ENCODE data around the gene RNF4. TPM values are rescaled to one million over a fixed set of nuclear protein-coding genes. Genes with fewer than 3 reads are reported as not detected.
A peak's percentile ranks its signal among the peaks of the same experiment; 100 is the strongest.

The RNF4 gene
- total RNA-seq, 1 experiment from 2014 or later: 81.4 TPM

DNA sequence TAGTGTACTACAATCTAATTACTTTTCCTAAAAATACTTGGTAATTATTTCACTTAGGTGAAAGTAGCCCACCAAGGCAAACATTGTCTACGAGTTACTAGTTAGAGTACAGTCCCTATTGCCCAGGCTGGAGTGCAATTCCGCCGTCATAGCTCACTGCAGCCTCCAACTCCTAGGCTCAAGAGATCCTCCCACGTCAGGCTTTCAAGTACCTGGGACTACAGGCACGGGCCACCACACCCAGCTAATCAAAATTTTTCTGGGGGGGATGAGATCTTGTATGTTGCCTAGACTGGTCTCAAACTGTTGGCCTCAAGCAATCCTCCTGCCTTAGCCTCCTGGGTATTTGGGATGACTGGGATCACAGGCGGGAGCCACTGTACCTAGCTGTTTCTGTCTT lies 89.4 kb downstream of the RNF4 start:
- no peaks in the 10 kb centered on the region for H3K9me3 Mint-ChIP-seq (ENCODE audit: unreplicated experiment)
- TF ChIP-seq, protein P1, sequence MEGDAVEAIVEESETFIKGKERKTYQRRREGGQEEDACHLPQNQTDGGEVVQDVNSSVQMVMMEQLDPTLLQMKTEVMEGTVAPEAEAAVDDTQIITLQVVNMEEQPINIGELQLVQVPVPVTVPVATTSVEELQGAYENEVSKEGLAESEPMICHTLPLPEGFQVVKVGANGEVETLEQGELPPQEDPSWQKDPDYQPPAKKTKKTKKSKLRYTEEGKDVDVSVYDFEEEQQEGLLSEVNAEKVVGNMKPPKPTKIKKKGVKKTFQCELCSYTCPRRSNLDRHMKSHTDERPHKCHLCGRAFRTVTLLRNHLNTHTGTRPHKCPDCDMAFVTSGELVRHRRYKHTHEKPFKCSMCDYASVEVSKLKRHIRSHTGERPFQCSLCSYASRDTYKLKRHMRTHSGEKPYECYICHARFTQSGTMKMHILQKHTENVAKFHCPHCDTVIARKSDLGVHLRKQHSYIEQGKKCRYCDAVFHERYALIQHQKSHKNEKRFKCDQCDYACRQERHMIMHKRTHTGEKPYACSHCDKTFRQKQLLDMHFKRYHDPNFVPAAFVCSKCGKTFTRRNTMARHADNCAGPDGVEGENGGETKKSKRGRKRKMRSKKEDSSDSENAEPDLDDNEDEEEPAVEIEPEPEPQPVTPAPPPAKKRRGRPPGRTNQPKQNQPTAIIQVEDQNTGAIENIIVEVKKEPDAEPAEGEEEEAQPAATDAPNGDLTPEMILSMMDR (IDR thresholded peaks at IDR 0.05; ENCODE audit: unreplicated experiment): no peak
- DNase-seq (ENCODE audit: unreplicated experiment): no peak
- H3K4me3 Mint-ChIP-seq (ENCODE audit: unreplicated experiment): no peak overlapping the region
- no TSS peak for BruUV-seq (replicated peaks)
- no peaks in the 10 kb centered on the region for H3K27me3 Mint-ChIP-seq (ENCODE audit: insufficient read depth, unreplicated experiment)
- intact Hi-C loops (cut with micrococcal nuclease): no loop called here
- no peak overlapping the region for H3K27ac Mint-ChIP-seq (ENCODE audit: low read depth, unreplicated experiment)
- peaks cover 15% of the 10 kb centered on the region for H3K4me1 Mint-ChIP-seq (ENCODE audit: insufficient read depth, unreplicated experiment)
- CTCF ChIA-PET: interaction anchor here (0.6 to 1.2 kb wide), 2 partner anchors 13 to 16 kb away, joined by 3 to 7 read pairs; no protein-coding TSS in a partner anchor
- POLR2A ChIA-PET: interaction anchor here (1.3 kb wide), 1 partner anchor 11 kb away, joined by 4 read pairs; no protein-coding TSS in a partner anchor
- peaks cover 22% of the 10 kb centered on the region for H3K36me3 Mint-ChIP-seq (ENCODE audit: insufficient read depth, unreplicated experiment)

DNA sequence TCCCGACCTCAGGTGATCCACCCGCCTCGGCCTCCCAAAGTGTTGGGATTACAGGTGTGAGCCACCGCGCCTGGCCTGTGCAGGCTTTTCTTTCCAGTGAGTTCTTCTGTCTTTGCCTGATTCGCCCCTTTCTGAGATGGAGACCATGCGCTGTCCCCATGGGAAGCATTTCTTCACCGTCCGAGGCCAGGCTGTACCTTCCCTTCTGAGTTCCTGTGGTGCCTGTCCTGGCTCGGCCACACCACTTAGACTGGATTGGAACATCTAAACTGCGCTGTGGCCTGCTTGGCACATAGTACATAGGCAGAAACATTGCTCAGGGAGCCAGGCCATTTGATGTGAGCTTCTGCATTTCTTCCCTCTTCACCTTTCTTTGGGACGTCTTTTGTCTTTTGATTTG lies 91.3 kb downstream of the RNF4 start:
- intact Hi-C loops (cut with micrococcal nuclease): no loop called here
- ChIA-PET CTCF (interaction anchor here (0.5 kb wide), 2 partner anchors 29 to 103 kb away, joined by 3 to 4 read pairs; no protein-coding TSS in a partner anchor), POLR2A (no interaction called here)
- Mint-ChIP-seq H3K27me3 (ENCODE audit: insufficient read depth, unreplicated experiment) (no peaks in the 10 kb centered on the region), H3K36me3 (ENCODE audit: insufficient read depth, unreplicated experiment) (peaks cover 35% of the 10 kb centered on the region), H3K4me3 (ENCODE audit: unreplicated experiment) (no peak overlapping the region), H3K27ac (ENCODE audit: low read depth, unreplicated experiment) (peak overlapping the region; percentile 47), H3K4me1 (ENCODE audit: insufficient read depth, unreplicated experiment) (peaks cover 15% of the 10 kb centered on the region), H3K9me3 (ENCODE audit: unreplicated experiment) (no peaks in the 10 kb centered on the region)
- BruUV-seq (replicated peaks): no TSS peak
- TF ChIP-seq, protein P1 (IDR thresholded peaks at IDR 0.05; ENCODE audit: unreplicated experiment): no peak
- no peak for DNase-seq (ENCODE audit: unreplicated experiment)

Other genes with a start within 250 kb of the RNF4 start
- gene HAUS3, start 227.0 kb upstream of the RNF4 start, total RNA-seq (2022): 13.3 and 13.9 TPM in 2 replicates
- gene POLN, start 227.0 kb upstream of the RNF4 start, total RNA-seq (2022): 2.8 and 3.1 TPM in 2 replicates
- gene MXD4, start 207.0 kb upstream of the RNF4 start, total RNA-seq (2022): 42.8 and 50.2 TPM in 2 replicates
- gene ZFYVE28, start 50.5 kb upstream of the RNF4 start, total RNA-seq (2022): 1.6 and 2.5 TPM in 2 replicates
- 0.16 TPM in 1 of 2 replicates, not detected in the other for gene CFAP99, start 50.2 kb upstream of the RNF4 start, total RNA-seq (2022)
- gene FAM193A, start 67.5 kb downstream of the RNF4 start, total RNA-seq (2022): 30.7 and 31.3 TPM in 2 replicates

Measured in MCF 10A (cell line).